Neural cell (in vitro differentiated cells): Measurements from ENCODE around the gene PRDM2.

Source experiments
- EP300 ChIP-seq: fragments of 450-650 bp; conservative IDR thresholded peaks from 2 replicates; pipeline ENCODE4 v1.6.1; 2014; ENCODE audit warnings: antibody characterized with exemption, mild to moderate bottlenecking, moderate library complexity; ENCODE audit not compliant: poor library complexity, severe bottlenecking
- EZH2 ChIP-seq: fragments of 200-600, 300-800 bp; shearing (Covaris generic), sonication (generic); IDR thresholded peaks from 2 replicates; pipeline ENCODE4 v1.6.1; 2014; ENCODE audit warnings: antibody characterized with exemption, low read length, borderline replicate concordance, mild to moderate bottlenecking; ENCODE audit not compliant: insufficient read depth, poor library complexity, severe bottlenecking
- MXI1 ChIP-seq: fragments of 450-650 bp; conservative IDR thresholded peaks from 2 replicates; pipeline ENCODE4 v1.6.1; 2014; ENCODE audit warnings: antibody characterized with exemption, mild to moderate bottlenecking; ENCODE audit not compliant: poor library complexity, severe bottlenecking
- POLR2AphosphoS5 ChIP-seq: IDR thresholded peaks from 2 replicates; pipeline ENCODE4 v1.6.1; 2012
- RAD21 ChIP-seq: fragments of 450-650 bp; conservative IDR thresholded peaks from 2 replicates; pipeline ENCODE4 v1.6.1; 2014; ENCODE audit warnings: antibody characterized with exemption, mild to moderate bottlenecking, moderate library complexity
- SMC3 ChIP-seq: fragments of 450-650 bp; conservative IDR thresholded peaks from 2 replicates; pipeline ENCODE4 v1.6.1; 2014; ENCODE audit warnings: antibody characterized with exemption, mild to moderate bottlenecking, moderate library complexity; ENCODE audit not compliant: poor library complexity
- TAF1 ChIP-seq: IDR thresholded peaks from 2 replicates; pipeline ENCODE4 v1.6.1; 2012; ENCODE audit warnings: low read depth
- TF ChIP-seq, protein P1 (sequence below): fragments of 450-650 bp; IDR thresholded peaks from 2 replicates; pipeline ENCODE4 v1.5.1; 2014; ENCODE audit warnings: antibody characterized with exemption, mild to moderate bottlenecking, moderate library complexity; ENCODE audit not compliant: poor library complexity, severe bottlenecking
- TF ChIP-seq, protein P2 (sequence below): IDR thresholded peaks from 2 replicates; pipeline ENCODE4 v1.6.1; 2012; ENCODE audit warnings: borderline replicate concordance

DNA sequence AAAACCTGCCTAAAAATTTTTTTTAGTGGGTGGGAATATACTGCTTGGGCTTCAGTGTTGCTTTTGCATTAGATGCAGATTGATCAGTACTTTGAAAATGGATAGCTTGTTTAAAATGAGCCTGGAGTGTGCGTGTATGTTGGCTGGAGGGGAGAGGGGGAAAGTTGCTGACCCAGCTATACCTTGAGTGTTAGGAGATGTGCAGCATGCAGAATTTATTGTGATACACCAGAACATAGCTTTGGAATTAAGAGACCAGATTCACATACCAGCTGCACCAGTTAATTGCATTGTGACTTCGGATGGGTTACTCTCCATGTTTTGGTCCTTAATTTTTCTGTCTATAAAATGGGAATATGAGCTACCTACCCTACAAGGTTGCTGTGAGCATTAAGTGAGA, 60.4 kb downstream of the PRDM2 start:
- TF ChIP-seq, protein P1, sequence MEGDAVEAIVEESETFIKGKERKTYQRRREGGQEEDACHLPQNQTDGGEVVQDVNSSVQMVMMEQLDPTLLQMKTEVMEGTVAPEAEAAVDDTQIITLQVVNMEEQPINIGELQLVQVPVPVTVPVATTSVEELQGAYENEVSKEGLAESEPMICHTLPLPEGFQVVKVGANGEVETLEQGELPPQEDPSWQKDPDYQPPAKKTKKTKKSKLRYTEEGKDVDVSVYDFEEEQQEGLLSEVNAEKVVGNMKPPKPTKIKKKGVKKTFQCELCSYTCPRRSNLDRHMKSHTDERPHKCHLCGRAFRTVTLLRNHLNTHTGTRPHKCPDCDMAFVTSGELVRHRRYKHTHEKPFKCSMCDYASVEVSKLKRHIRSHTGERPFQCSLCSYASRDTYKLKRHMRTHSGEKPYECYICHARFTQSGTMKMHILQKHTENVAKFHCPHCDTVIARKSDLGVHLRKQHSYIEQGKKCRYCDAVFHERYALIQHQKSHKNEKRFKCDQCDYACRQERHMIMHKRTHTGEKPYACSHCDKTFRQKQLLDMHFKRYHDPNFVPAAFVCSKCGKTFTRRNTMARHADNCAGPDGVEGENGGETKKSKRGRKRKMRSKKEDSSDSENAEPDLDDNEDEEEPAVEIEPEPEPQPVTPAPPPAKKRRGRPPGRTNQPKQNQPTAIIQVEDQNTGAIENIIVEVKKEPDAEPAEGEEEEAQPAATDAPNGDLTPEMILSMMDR: no peak
- TF ChIP-seq EP300: no peak
- no peak for TF ChIP-seq POLR2AphosphoS5
- TF ChIP-seq, protein P2, sequence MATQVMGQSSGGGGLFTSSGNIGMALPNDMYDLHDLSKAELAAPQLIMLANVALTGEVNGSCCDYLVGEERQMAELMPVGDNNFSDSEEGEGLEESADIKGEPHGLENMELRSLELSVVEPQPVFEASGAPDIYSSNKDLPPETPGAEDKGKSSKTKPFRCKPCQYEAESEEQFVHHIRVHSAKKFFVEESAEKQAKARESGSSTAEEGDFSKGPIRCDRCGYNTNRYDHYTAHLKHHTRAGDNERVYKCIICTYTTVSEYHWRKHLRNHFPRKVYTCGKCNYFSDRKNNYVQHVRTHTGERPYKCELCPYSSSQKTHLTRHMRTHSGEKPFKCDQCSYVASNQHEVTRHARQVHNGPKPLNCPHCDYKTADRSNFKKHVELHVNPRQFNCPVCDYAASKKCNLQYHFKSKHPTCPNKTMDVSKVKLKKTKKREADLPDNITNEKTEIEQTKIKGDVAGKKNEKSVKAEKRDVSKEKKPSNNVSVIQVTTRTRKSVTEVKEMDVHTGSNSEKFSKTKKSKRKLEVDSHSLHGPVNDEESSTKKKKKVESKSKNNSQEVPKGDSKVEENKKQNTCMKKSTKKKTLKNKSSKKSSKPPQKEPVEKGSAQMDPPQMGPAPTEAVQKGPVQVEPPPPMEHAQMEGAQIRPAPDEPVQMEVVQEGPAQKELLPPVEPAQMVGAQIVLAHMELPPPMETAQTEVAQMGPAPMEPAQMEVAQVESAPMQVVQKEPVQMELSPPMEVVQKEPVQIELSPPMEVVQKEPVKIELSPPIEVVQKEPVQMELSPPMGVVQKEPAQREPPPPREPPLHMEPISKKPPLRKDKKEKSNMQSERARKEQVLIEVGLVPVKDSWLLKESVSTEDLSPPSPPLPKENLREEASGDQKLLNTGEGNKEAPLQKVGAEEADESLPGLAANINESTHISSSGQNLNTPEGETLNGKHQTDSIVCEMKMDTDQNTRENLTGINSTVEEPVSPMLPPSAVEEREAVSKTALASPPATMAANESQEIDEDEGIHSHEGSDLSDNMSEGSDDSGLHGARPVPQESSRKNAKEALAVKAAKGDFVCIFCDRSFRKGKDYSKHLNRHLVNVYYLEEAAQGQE: no peak
- TF ChIP-seq RAD21: no peak
- no peak for TF ChIP-seq EZH2
- no peak for TF ChIP-seq TAF1
- no peak for TF ChIP-seq SMC3
- TF ChIP-seq MXI1: no peak
